Measurements from ENCODE around the gene SHISA5.
"Not testable (repeated sequence)": the region's sequence is repeated elsewhere in the genome, so short reads cannot be mapped to it uniquely, and the experiment has no call there.

Gene SHISA5

GRCh38 chr3:48476426-48477053 lies 27.4 kb downstream of the SHISA5 start:
- no peak for DNase-seq

DNA sequence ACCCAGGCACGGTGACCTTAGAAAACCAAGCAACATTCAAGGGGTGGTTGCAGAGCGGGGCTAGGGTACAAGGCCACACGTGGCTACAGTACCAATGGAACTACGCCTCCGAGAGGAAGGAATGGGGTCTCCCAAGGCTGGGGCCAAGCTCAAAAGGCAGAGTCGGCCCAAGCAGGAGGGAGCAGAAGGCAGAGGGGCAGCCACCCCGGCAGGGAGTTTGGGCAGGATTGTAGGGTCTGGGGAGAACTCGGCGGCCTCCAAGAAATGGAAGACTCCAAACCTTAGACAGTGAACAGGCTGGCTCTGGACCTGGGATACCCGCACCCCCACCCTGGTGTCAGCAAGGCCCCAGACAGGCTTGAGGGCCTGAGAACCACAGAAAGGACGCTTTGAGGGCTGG lies 28.8 kb downstream of the SHISA5 start:
- no peak for DNase-seq

DNA sequence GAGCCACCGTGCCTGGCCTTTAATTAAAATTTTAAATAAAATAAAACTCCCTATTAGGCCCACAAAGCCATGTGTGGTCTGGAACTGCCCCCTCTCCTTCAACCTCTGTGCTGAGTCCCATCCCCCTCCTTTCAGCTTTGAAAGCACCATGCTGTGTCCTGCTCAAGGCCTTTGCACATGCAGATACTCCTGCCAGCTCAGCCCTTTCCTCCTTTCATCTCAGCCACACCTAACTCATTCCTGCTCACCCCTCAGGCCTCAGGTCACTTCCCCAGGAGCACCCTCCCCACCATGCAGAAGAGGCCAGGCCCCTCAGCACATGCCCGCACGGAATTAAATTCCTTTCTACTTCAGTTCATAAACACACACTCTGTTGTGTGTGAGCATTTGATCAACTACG lies 29.4 kb downstream of the SHISA5 start:
- no peak for DNase-seq

DNA sequence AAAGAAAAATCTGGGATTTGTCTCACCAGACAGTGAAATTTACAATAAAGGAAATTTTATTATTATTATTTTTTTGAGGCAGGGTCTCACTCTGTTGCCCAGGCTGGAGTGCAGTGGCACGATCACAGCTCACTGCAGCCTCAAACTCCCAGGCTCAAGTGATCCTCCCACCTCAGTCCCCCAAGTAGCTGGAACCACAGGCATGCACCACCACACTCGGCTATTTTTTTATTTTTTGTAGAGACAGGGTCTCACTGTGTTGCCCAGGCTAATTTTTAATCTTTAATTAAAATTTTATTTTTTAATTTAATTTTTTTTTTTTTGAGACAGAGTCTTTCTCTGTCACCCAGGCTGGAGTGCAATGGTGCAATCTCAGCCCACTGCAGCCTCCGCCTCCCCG lies 29.9 kb downstream of the SHISA5 start:
- not testable (repeated sequence) for DNase-seq

DNA sequence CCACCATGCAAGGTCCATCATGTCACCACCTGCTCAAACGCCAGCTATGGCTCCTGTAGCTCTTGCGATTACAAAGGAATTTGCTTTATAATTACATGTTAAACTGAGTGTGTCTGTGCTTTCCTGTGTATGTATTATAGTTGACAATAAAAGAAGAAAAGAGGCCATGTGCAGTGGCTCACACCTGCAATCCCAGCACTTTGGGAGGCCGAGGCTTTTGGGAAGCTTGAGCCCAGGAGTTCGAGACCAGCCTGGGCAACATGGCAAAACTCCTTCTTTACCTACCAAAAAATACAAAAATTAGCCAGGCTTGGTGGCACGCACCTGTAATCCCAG lies 30.4 kb downstream of the SHISA5 start:
- DNase-seq = no peak

- DNase-seq = peak; percentile 10 to 66
Measured at GRCh38 chr3:48472923-48473616, 30.9 kb downstream of the SHISA5 start.

GRCh38 chr3:48472673-48472922 lies 31.4 kb downstream of the SHISA5 start:
- DNase-seq = no peak

DNA sequence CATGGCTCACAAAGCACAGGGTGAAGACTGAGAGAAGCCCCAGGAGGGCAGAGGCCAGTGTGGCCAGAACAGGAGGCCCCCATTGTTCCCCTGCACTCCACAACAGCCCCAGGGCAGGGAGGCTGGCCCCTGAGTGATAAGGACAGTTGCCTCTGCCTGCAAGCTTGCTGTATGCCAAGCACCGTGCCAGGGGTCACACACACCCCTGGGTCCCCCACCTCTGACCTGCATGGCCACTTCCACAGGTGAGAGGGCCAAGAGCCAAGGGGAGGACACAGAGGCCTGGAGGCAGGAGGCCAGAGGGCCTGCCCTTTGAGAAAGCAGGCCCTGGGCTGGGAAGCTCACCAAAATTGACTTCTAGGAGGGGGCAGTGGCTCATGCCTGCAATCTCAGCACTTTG lies 33.7 kb downstream of the SHISA5 start:
- no peak for DNase-seq

- no peak for DNase-seq
Measured at GRCh38 chr3:48469046-48469915, 34.7 kb downstream of the SHISA5 start.

DNA sequence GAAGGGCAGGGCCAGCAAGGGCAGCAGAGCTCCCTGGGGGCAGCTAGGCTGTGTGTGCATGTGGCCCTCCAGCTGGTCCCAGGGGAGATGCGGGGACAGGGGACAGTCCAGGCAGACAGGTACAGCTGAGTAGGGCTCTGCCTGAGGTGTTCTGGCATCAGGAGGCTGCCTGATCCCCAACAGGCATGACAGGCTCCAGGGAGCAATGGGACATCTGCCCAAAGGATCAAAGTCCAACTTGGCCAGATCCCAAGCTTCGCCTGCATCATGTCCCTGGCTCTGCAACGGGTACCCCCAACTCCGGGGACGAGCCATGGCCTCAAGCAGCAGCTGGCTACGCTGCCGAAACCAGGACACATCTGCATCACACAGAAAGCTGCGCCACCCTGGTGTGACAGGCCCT lies 35.6 kb downstream of the SHISA5 start:
- DNase-seq = no peak

DNA sequence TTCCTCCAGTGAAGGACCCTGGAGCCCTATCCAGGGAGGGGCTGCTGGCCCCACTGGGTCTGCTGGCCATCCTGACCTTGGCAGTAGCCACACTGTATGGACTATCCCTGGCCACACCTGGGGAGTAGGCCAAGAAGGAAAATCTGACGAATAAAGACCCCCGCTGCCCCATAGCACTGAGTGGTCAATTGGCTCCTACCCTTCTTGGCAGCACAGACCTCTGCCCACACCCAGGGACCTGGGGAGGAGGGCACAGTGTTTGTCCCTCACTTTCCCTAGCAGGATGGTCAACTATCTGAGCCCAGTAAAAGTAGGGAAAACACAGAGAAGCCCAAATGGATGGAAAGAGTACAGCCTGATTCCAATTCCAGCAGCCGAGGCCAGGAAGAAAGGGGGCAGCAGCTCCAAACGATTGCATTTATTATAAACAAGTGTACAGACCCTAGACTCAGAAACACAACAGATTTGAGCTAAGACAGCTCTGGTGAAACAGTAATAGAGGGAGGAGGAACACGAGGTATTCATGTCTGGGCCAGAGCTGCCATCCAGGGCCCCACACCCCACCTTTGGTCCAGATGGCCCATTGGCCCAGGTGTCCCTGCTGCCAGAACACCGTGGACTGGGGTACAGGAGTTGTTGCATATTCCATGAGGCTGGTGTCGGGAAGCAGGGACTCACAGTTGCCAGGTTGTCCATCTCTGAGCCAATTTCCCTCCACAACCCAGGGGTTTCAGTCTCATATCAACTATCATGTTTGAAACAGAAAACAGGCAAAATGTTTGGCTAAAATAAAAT lies 36.3 kb downstream of the SHISA5 start:
- no peak for DNase-seq

- no peak for DNase-seq
Measured at GRCh38 chr3:48467110-48467454, 36.9 kb downstream of the SHISA5 start.

GRCh38 chr3:48466386-48467109 lies 37.4 kb downstream of the SHISA5 start:
- no peak for DNase-seq

GRCh38 chr3:48465531-48466378 lies 38.2 kb downstream of the SHISA5 start:
- DNase-seq = peak; percentile 9 to 46

DNA sequence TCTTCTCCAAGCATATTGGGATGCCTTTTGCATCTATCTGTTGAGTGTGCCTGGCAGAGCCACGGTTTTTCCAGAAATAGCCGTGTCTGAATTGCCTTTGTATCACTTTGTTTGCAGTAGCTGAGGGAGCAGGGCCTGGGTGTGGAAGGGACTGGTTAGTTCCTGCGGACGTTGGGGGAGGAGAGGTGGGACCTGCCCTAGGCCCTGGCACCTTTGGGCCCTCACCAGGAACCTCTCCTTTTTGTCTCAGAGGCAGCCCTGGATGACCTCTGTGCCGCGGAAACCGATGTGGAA lies 38.8 kb downstream of the SHISA5 start:
- no peak for DNase-seq

GRCh38 chr3:48464713-48465221 lies 39.2 kb downstream of the SHISA5 start:
- no peak for DNase-seq

DNA sequence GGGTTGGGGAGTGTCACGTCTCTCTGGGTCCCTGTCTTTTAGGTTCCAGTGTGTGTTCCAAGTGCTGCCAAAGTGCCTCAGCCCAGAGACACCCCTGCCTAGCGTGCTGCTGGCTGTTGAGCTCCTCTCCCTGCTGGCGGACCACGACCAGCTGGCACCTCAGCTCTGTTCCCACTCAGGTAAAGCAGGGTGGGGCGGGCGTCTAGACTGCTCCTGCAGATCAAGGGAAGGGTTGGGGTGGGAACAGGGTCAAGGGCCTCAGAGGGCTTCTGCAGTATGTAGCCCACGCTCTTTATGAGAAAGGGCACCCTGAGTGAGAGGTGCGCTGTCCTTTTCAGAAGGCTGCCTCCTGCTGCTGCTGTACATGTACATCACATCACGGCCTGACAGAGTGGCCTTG lies 40.3 kb downstream of the SHISA5 start:
- DNase-seq = no peak

DNA sequence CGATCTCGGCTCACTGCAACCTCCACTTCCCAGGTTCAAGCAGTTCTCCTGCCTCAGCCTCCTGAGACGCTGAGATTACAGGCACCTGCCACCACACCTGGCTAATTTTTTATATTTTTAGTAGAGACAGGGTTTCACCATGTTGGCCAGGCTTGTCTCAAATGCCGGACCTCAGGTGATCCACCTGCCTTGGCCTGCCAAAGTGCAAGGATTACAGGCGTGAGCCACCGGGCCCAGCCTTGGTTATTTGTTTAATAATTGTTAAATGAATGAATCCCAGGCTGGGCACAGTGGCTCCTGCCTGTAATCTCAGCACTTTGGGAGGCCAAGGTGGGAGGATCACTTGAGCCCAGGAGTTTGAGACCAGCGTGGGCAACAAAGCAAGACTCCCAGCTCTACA lies 42.2 kb downstream of the SHISA5 start:
- not testable (repeated sequence) for DNase-seq

- no peak for DNase-seq
Measured at GRCh38 chr3:48460517-48460902, 43.5 kb downstream of the SHISA5 start.

DNA sequence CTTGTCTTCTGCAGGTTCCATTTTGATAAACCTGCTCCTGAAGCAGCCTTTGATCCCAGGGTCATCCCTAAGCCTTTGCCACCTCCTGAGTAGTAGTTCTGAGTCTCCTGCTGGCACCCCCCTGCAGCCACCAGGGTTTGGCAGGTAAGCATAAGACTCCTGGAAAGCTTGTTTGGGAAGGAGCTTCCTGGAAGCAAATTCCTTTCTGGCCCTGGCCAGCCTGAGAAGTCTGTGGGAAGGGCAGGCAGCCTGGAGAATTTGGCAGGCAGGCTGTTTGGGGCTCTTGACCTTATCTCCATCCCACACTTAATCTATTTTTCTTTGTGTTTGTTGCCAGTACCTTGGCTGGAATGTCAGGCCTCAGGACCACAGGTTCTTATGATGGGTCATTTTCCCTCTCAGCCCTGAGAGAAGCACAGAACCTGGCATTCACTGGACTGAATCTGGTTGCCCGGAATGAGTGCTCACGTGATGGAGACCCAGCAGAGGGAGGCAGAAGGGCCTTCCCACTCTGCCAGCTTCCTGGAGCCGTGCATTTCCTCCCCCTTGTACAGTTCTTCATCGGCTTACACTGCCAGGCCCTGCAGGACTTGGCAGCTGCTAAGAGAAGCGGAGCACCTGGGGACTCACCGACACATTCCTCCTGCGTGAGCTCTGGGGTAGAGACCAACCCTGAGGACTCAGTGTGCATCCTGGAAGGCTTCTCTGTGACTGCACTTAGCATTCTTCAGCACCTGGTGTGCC lies 44.0 kb downstream of the SHISA5 start:
- DNase-seq = no peak

GRCh38 chr3:48459331-48459730 lies 44.6 kb downstream of the SHISA5 start:
- no peak for DNase-seq
